C4-2B (cell line): ENCODE results near the gene SNX22.

Experiments
- CTCF ChIP-seq: fragments of 450-650 bp; conservative IDR thresholded peaks from 2 replicates; pipeline ENCODE4 v1.5.1; 2017; ENCODE audit warnings: mild to moderate bottlenecking
- ZFX ChIP-seq: fragments of 450-650 bp; IDR thresholded peaks from 2 replicates; pipeline ENCODE4 v1.6.1; 2017

GRCh38 chr15:64112904-64113303 lies 38.6 kb upstream of the SNX22 start:
- TF ChIP-seq CTCF: no peak
- no peak for TF ChIP-seq ZFX
